Measurements from ENCODE around the gene MBNL1. TPM values are rescaled to one million over a fixed set of nuclear protein-coding genes. Genes with fewer than 3 reads are reported as not detected.

MBNL1 gene
- total RNA-seq, 1 experiment from 2014 or later = 90.5 TPM

DNA sequence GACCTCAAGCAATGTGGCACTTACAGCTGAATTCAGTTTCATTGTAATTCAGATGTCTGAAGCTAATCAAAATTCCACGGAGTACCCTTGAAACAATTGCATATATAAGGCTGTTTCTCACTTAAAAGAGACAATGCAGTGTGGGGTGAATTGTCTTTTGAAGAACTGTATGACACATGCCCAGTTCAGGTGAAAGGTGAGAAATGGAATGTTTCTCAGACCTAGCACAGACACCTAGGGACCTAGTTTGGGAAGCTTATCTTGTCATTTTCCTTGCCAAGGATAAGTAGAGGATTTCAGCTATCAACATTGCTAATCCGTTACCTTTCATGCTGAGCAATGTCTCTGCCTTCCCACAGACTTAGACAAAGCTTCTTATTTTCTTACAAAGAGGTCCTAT lies 36.3 kb downstream of the MBNL1 start:
- peaks cover 14% of the 10 kb centered on the region for H3K4me1 ChIP-seq
- no peaks in the 10 kb centered on the region for H3K9me3 ChIP-seq (replicated peaks)
- DNase-seq = no peak
- H3K27ac ChIP-seq = no peak overlapping the region
- H3K4me3 ChIP-seq = no peak overlapping the region
- no peaks in the 10 kb centered on the region; the same call in 1 of the 2 replicates for H3K36me3 ChIP-seq
- no peaks in the 10 kb centered on the region for H3K27me3 ChIP-seq

DNA sequence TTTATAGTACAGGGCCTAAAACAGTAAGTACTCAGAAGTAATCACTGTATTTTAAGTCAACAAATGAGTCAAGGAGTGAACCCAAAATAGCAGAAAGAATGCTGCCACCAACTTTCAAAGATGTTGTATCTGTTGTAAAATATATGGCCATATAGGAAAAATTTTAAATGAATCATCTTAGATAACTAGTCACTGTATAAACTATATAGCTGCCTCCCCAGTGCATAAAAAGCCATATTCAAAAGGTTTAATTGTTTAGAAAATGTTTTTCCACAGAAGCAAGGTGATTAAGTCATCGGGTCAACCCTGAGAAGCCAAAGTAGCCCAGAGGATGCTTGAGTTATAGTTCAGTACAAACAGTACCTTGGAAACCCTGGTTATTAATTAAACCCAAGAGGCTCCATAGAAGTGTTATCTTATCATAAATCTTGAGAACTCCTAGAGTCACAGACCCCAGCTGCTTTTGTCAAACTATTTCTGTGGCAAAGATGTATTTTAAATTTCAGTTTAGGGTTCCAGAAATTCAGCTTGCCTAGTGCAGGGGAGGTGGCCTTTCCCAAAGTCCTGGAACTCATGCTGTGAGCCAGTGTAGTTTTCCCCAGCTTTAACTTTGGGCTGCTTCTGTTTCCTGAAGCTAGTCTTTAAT lies 39.2 kb downstream of the MBNL1 start:
- Histone ChIP-seq H3K4me1 (peaks cover 7% of the 10 kb centered on the region), H3K9me3 (replicated peaks) (no peaks in the 10 kb centered on the region), H3K27ac (no peak overlapping the region), H3K36me3 (no peaks in the 10 kb centered on the region), H3K27me3 (no peaks in the 10 kb centered on the region), H3K4me3 (no peak overlapping the region)
- DNase-seq = no peak

- Histone ChIP-seq H3K4me1 (peaks cover 7% of the 10 kb centered on the region), H3K4me3 (no peak overlapping the region), H3K27ac (no peak overlapping the region), H3K9me3 (replicated peaks) (no peaks in the 10 kb centered on the region), H3K36me3 (no peaks in the 10 kb centered on the region), H3K27me3 (no peaks in the 10 kb centered on the region)
- DNase-seq = no peak
Measured at GRCh38 chr3:152308475-152308844, 39.7 kb downstream of the MBNL1 start.

DNA sequence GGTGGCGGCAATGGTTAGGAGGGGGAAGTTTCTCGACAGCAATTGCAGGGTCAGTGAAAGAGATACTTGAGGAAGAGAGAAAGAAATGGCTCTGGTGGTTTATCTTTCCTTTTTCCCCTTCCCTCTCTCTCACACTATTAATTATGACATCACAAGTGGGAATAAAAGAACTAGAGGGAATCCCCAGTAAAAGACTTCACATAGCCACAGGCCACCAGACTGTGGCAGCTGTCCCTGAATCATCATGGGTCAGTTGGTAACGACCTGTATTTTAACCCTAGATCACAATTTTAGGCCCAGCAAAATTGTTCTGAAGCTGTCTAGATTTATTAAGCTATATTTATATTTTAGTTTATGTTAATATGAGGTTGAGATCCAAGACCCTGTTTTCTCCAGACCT lies 40.3 kb downstream of the MBNL1 start:
- Histone ChIP-seq H3K27me3 (no peaks in the 10 kb centered on the region), H3K4me1 (peaks cover 7% of the 10 kb centered on the region), H3K36me3 (no peaks in the 10 kb centered on the region), H3K4me3 (no peak overlapping the region), H3K9me3 (replicated peaks) (no peaks in the 10 kb centered on the region), H3K27ac (no peak overlapping the region)
- DNase-seq = peak in 1 of 2 experiments; percentile 40

DNA sequence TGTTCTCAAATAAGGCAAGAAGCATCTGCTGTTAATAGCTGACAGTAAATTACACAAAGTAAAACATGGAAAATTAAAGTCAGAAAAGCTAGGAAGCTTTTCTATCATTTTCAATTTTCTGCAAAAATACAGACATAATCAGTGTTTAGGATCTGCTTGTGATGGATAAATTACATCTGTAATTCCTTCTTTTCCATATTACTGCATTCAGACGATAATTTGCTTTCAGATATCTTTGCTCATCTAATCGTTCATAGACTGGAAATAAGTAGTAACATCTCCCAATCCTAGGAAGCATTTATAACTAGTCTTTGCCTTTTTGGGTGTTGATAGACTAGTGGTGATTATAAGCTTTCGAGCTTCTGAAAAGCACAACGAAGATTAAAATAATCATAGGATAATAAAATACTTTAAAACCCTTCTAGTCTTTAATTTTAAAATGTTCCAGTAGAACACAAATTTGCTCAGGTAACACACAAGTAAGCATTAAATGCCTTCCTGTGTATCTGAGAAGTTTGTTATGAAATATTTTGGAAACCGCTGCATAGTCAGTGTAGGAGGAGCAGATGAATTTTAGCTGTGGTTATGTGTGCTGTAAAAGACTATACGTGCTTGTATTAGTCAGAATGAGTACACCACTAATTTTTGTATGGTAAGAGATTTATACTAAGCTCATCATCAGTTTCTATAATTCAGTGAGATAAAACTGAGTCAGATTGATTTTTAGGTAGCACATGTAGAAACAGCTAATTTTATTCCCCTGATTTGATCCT lies 41.0 kb downstream of the MBNL1 start:
- Histone ChIP-seq H3K27me3 (no peaks in the 10 kb centered on the region), H3K4me3 (no peak overlapping the region), H3K36me3 (no peaks in the 10 kb centered on the region), H3K9me3 (replicated peaks) (no peaks in the 10 kb centered on the region), H3K4me1 (peaks cover 7% of the 10 kb centered on the region), H3K27ac (no peak overlapping the region)
- DNase-seq = no peak

DNA sequence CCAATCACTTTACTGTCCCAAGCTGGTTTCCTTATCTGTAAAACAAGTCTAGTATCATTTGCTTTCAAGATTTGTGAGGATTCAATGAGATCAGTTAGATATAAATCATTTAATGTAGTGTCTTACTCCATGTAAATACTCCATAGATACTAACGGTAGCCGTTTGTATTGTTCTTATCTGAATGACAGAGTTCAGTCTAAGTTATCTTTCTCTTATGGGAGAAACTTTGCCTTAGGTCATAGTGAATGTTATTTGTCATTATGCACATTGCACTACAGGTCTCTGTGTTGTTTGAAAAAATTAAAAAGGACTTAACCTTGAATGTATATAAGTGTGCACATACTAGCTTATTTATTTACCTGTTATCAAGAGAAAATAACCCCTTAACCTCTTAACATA lies 44.7 kb downstream of the MBNL1 start:
- Histone ChIP-seq H3K4me3 (no peak overlapping the region), H3K27me3 (no peaks in the 10 kb centered on the region), H3K27ac (no peak overlapping the region), H3K36me3 (0 out of 2 replicates have a peak, but pooled peaks cover 3% of the 10 kb centered on the region), H3K9me3 (replicated peaks) (no peaks in the 10 kb centered on the region), H3K4me1 (peaks cover 5% of the 10 kb centered on the region)
- DNase-seq = no peak

DNA sequence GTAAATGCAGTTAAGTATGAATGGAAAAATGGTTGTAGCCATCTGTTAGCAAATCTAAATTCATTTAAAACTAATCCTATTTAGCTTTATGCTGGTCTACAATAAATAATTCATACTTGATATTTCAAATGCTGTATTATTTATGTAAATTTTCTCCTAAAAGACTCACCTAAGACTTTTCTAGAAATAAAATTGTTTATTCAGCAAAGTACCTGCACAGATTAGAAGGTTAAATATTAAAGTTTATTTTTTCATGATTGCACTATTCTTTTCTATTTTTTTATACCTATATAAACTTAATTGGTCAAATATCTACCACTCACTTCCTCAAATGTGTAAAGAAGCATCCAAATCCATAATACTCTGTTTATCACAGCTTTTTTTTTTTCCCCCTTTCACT lies 45.2 kb downstream of the MBNL1 start:
- Histone ChIP-seq H3K9me3 (replicated peaks) (no peaks in the 10 kb centered on the region), H3K36me3 (0 out of 2 replicates have a peak, but pooled peaks cover 3% of the 10 kb centered on the region), H3K4me3 (no peak overlapping the region), H3K27ac (no peak overlapping the region), H3K4me1 (peaks cover under 1% of the 10 kb centered on the region; the same call in 1 of the 2 replicates), H3K27me3 (no peaks in the 10 kb centered on the region)
- DNase-seq = no peak

DNA sequence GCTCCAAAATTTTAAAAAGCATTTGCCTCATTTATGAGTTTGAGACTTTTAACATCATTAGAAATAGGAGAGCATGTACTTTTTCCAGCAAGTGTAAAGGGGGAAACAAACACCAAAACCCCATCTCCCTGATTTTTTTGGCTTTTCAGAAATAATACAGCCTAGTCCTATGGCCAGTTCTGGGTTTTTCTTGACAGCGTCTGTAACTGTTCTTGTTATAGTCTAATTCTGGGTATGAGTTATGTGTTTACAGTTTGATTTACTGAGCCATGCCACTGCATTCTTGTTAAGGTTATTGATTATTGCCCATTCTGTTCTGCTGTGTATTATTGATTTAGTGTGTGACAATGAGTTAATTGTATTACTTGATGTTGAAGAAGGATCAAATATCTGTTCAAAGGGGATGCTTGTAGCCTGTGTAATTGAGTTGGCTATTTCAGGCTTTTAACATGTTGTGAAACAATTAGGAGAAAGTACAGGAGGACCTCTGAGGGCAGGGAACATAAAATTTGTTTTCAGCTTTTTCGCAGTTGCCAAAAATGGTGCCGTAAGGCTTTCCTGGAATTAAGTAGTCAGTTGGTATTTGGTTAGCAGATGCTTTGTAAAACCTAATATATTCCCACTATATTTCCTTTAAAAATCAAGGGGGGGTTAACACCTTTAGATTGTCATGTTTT lies 46.1 kb downstream of the MBNL1 start:
- Histone ChIP-seq H3K27ac (no peak overlapping the region), H3K27me3 (no peaks in the 10 kb centered on the region)

DNA sequence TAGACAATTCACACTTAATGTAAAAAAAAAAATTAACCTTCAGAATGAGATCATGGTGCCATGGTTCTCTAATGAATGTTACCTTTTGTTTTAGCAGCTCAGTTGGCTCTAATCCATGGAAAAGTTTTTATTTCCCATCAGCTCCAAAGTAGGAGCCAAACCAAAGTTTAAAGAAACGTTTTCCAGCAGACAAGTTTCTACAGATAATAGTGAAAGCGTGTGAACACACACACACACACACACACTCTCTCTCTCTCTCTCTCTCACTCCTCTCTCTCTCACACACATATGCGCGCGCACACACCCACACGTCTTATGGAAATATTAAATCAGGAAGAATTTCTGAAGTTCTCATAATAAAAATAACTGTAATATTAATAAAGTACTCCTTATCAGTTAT lies 46.9 kb downstream of the MBNL1 start:
- Histone ChIP-seq H3K9me3 (replicated peaks) (no peaks in the 10 kb centered on the region), H3K27ac (no peak overlapping the region), H3K4me1 (no peaks in the 10 kb centered on the region), H3K27me3 (no peaks in the 10 kb centered on the region), H3K4me3 (no peak overlapping the region), H3K36me3 (0 out of 2 replicates have a peak, but pooled peaks cover 5% of the 10 kb centered on the region)
- DNase-seq = no peak

More for the DNA sequence above, 46.1 kb downstream of the MBNL1 start:
- no peak for DNase-seq
- Histone ChIP-seq H3K4me1 (no peaks in the 10 kb centered on the region), H3K36me3 (0 out of 2 replicates have a peak, but pooled peaks cover 5% of the 10 kb centered on the region), H3K9me3 (replicated peaks) (no peaks in the 10 kb centered on the region), H3K4me3 (no peak overlapping the region)

- no peak overlapping the region for H3K27ac ChIP-seq
- H3K36me3 ChIP-seq = 0 out of 2 replicates have a peak, but pooled peaks cover 5% of the 10 kb centered on the region
- H3K4me3 ChIP-seq = no peak overlapping the region
Measured at GRCh38 chr3:152316318-152316717, 47.6 kb downstream of the MBNL1 start.

DNA sequence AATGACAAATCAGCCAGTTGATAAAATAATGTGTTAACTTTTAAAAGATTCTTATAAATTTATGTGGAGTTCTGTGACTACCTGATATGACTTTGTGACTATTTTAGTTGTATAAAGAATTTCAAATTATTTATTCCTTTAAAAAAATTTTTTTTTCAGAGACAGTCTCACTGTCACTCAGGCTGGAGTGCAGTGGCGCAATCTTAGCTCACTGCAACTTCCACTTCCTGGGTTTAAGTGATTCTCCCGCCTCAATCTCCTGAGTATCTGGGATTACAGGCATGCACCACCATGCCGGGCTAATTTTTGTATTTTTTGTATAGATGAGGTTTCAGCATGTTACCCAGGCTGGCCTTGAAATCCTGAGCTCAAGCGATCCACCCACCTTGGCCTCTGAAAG lies 48.5 kb downstream of the MBNL1 start:
- Histone ChIP-seq H3K27ac (no peak overlapping the region), H3K27me3 (no peaks in the 10 kb centered on the region), H3K9me3 (replicated peaks) (no peaks in the 10 kb centered on the region), H3K4me3 (no peak overlapping the region), H3K36me3 (0 out of 2 replicates have a peak, but pooled peaks cover 5% of the 10 kb centered on the region), H3K4me1 (no peaks in the 10 kb centered on the region)
- no peak for DNase-seq

More at GRCh38 chr3:152316318-152316717, 47.6 kb downstream of the MBNL1 start:
- no peaks in the 10 kb centered on the region for H3K27me3 ChIP-seq
- H3K9me3 ChIP-seq (replicated peaks) = no peaks in the 10 kb centered on the region
- DNase-seq = no peak
- H3K4me1 ChIP-seq = no peaks in the 10 kb centered on the region

- H3K4me3 ChIP-seq = no peak overlapping the region
- no peak overlapping the region for H3K27ac ChIP-seq
- H3K27me3 ChIP-seq = no peaks in the 10 kb centered on the region
- DNase-seq = no peak
- H3K9me3 ChIP-seq (replicated peaks) = no peaks in the 10 kb centered on the region
- H3K36me3 ChIP-seq = 0 out of 2 replicates have a peak, but pooled peaks cover 5% of the 10 kb centered on the region
- no peaks in the 10 kb centered on the region for H3K4me1 ChIP-seq
Measured at GRCh38 chr3:152317956-152318355, 49.2 kb downstream of the MBNL1 start.

GRCh38 chr3:152318512-152318911 lies 49.8 kb downstream of the MBNL1 start:
- H3K36me3 ChIP-seq = 0 out of 2 replicates have a peak, but pooled peaks cover 5% of the 10 kb centered on the region
- no peaks in the 10 kb centered on the region for H3K4me1 ChIP-seq
- no peaks in the 10 kb centered on the region for H3K9me3 ChIP-seq (replicated peaks)
- no peak overlapping the region for H3K27ac ChIP-seq
- no peaks in the 10 kb centered on the region for H3K27me3 ChIP-seq
- H3K4me3 ChIP-seq = no peak overlapping the region
- DNase-seq = no peak

DNA sequence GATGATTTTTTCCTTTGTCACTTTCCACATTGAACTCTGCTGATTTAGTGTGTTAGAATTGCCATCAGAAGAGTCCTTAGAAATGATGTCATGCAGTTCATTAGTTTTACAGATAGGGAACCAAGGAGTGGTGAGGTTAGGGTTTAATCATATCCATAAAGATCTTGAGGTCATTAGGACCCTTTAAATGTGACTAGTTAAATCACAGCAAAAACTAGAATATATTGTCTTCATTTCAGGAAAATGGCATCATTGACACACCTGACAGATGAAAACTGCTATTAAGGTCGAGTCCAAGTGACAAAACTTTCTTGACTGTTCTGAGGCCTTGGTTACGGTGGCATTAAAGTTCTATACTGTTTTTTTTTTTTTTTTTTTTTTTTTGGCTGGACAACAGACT lies 50.5 kb downstream of the MBNL1 start:
- H3K4me1 ChIP-seq = no peaks in the 10 kb centered on the region

More for the DNA sequence above, 50.5 kb downstream of the MBNL1 start:
- 0 out of 2 replicates have a peak, but pooled peaks cover 5% of the 10 kb centered on the region for H3K36me3 ChIP-seq
- H3K9me3 ChIP-seq (replicated peaks) = no peaks in the 10 kb centered on the region
- no peak for DNase-seq
- H3K4me3 ChIP-seq = no peak overlapping the region
- H3K27me3 ChIP-seq = no peaks in the 10 kb centered on the region
- H3K27ac ChIP-seq = no peak overlapping the region
